ENCODE measurements around the gene OAS2. TPM values are rescaled to one million over a fixed set of nuclear protein-coding genes. Genes with fewer than 3 reads are reported as not detected.

Gene OAS2
- total and polyA plus RNA-seq, 2 of the 4 experiments (the other 2 are of a cell fraction): under 0.01 TPM; not detected in 1

DNA sequence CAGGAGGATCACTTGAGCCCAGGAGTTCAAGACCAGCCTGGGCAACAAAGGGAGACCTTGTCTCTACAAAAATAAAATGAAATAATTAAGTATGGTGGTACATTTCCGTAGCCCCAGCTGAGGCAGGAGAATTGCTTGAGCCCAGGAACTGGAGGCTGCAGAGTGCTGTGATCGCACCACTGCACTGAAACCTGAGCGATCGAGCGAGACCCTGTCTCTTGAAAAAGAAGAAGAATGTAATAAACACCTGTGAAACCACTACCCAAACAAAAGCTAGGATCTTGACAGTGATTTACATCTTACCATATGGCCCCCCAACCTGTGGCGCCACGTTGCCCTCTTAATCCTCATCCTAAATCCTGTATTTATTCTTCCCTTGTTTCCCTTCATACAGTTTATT, 72.5 kb downstream of the OAS2 start:
- CTCF ChIA-PET: no interaction called here

More for the DNA sequence above, 72.5 kb downstream of the OAS2 start:
- Histone ChIP-seq H2BK5ac (ENCODE audit: low read depth, low read length, poor library complexity, severe bottlenecking) (no peak overlapping the region), H3K4me3 (ENCODE audit: insufficient read depth, low read depth, low read length) (no peak overlapping the region), H3K36me3 (ENCODE audit: control insufficient read depth, insufficient read depth, low read length) (no peaks in the 10 kb centered on the region), H2BK15ac (ENCODE audit: low read depth, low read length) (no peak overlapping the region), H2AK9ac (replicated peaks; ENCODE audit: low read depth, low read length, poor library complexity) (no peak overlapping the region), H2BK20ac (ENCODE audit: low read depth, low read length) (no peak overlapping the region), H2BK120ac (ENCODE audit: low read depth, low read length) (no peak overlapping the region), H3K4me2 (ENCODE audit: low read depth, low read length) (no peak overlapping the region), H4K20me1 (ENCODE audit: insufficient read depth, low read length) (no peaks in the 10 kb centered on the region), H3K79me1 (ENCODE audit: low read depth in 1 of 2, low read length in 2 of 2) (no peaks in the 10 kb centered on the region), H3K9me3 (ENCODE audit: control insufficient read depth, insufficient read depth, low read length) (no peaks in the 10 kb centered on the region), H3K27ac (ENCODE audit: insufficient read depth, low read length) (no peak overlapping the region), H3K56ac (ENCODE audit: extremely low read depth, insufficient read depth, low read length) (no peak overlapping the region), H3K14ac (replicated peaks; ENCODE audit: low read depth, low read length) (no peak overlapping the region), H4K8ac (ENCODE audit: low read depth in 2 of 2, low read length in 2 of 2) (no peak overlapping the region), H2AK5ac (ENCODE audit: low read depth, low read length) (no peak overlapping the region), H3K9me1 (ENCODE audit: insufficient read depth, low read length) (no peaks in the 10 kb centered on the region), H3K4me1 (ENCODE audit: control insufficient read depth, insufficient read depth, low read length) (no peaks in the 10 kb centered on the region), H3K4ac (ENCODE audit: low read depth, low read length) (no peak overlapping the region), H4K5ac (ENCODE audit: low read depth, low read length) (no peak overlapping the region), H3K9ac (ENCODE audit: low read depth, low read length) (no peak overlapping the region), H3K23ac (ENCODE audit: low read depth, low read length) (no peak overlapping the region), H4K91ac (ENCODE audit: insufficient read depth, low read depth, low read length) (no peak overlapping the region), H3K18ac (ENCODE audit: low read depth, low read length) (no peak overlapping the region), H2AFZ (replicated peaks; ENCODE audit: low read length, poor library complexity) (no peak overlapping the region), H3K27me3 (ENCODE audit: control insufficient read depth, insufficient read depth, low read length) (peaks cover 11% of the 10 kb centered on the region)
- in situ Hi-C loops (cut with MboI; ENCODE audit: low sequenced_read_pairs): no loop called here
- no peak for TF ChIP-seq RFX5 (IDR thresholded peaks at IDR 0.05; ENCODE audit: low read depth, low read length)
- no peak for TF ChIP-seq CHD1 (IDR thresholded peaks at IDR 0.05; ENCODE audit: low read depth, low read length)
- no peak for TF ChIP-seq MXI1 (IDR thresholded peaks at IDR 0.05; ENCODE audit: borderline replicate concordance, low read depth, low read length)
- no peak for TF ChIP-seq RAD21 (IDR thresholded peaks at IDR 0.05; ENCODE audit: low read length)
- TF ChIP-seq RCOR1 (IDR thresholded peaks at IDR 0.05; ENCODE audit: insufficient replicate concordance, low read length): no peak
- no peak for TF ChIP-seq FOS (IDR thresholded peaks at IDR 0.05; ENCODE audit: low read depth, low read length)
- no peak for TF ChIP-seq CEBPB (IDR thresholded peaks at IDR 0.05; ENCODE audit: low read depth, low read length)
- TF ChIP-seq BHLHE40 (IDR thresholded peaks at IDR 0.05; ENCODE audit: low read depth, low read length): no peak
- TF ChIP-seq, protein P1, sequence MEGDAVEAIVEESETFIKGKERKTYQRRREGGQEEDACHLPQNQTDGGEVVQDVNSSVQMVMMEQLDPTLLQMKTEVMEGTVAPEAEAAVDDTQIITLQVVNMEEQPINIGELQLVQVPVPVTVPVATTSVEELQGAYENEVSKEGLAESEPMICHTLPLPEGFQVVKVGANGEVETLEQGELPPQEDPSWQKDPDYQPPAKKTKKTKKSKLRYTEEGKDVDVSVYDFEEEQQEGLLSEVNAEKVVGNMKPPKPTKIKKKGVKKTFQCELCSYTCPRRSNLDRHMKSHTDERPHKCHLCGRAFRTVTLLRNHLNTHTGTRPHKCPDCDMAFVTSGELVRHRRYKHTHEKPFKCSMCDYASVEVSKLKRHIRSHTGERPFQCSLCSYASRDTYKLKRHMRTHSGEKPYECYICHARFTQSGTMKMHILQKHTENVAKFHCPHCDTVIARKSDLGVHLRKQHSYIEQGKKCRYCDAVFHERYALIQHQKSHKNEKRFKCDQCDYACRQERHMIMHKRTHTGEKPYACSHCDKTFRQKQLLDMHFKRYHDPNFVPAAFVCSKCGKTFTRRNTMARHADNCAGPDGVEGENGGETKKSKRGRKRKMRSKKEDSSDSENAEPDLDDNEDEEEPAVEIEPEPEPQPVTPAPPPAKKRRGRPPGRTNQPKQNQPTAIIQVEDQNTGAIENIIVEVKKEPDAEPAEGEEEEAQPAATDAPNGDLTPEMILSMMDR (conservative IDR thresholded peaks at IDR 0.05; ENCODE audit: low read depth, low read length): no peak
- TF ChIP-seq POLR2A (IDR thresholded peaks at IDR 0.05; ENCODE audit: low read depth, low read length): no peak
- TF ChIP-seq MAZ (IDR thresholded peaks at IDR 0.05; ENCODE audit: borderline replicate concordance, low read depth, low read length): no peak
- TF ChIP-seq MAFK (IDR thresholded peaks at IDR 0.05; ENCODE audit: low read depth, low read length): no peak
- TF ChIP-seq NFE2L2 (IDR thresholded peaks at IDR 0.05; ENCODE audit: low read depth, low read length): no peak
- TF ChIP-seq, protein P2, sequence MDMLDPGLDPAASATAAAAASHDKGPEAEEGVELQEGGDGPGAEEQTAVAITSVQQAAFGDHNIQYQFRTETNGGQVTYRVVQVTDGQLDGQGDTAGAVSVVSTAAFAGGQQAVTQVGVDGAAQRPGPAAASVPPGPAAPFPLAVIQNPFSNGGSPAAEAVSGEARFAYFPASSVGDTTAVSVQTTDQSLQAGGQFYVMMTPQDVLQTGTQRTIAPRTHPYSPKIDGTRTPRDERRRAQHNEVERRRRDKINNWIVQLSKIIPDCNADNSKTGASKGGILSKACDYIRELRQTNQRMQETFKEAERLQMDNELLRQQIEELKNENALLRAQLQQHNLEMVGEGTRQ (IDR thresholded peaks at IDR 0.05; ENCODE audit: low read depth, low read length): no peak
- no CpG with 5 or more reads among the region's 7 CpGs for WGBS, 2 experiments (ENCODE audit: extremely low coverage in 2 of 2, insufficient read length in 1 of 2)
- ATAC-seq (ENCODE audit: low read depth): no peak
- DNase-seq: no peak
- POLR2A ChIA-PET (ENCODE audit: unreplicated experiment): no interaction called here
- BruUV-seq (replicated peaks): no TSS peak
- dilution Hi-C loops (cut with HindIII; ENCODE audit: low sequenced_read_pairs, unreplicated experiment): no loop called here
- intact Hi-C loops (cut with micrococcal nuclease): no loop called here
